Measurements from ENCODE around the gene MN1.

Gene MN1

DNA sequence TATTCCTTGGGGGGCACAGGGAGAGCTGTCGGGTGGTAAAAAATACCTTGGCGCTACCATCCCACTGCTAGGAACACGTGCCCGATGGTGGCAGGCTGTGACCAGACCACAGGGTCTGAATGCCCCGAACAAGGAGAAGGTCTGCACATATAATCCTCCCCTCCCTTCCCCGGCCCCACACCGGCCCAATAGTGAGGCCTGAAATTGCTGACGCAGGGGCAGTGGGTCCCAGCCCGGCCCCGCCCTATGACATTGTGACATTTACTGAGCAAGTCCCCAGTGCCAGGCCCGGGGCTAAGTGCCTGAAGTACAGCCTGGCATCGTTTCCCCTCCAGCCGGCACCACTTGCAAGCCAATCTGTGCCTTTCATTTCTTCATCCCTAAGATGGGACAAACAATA, 19.5 kb downstream of the MN1 start:
- DNase-seq: no peak

DNA sequence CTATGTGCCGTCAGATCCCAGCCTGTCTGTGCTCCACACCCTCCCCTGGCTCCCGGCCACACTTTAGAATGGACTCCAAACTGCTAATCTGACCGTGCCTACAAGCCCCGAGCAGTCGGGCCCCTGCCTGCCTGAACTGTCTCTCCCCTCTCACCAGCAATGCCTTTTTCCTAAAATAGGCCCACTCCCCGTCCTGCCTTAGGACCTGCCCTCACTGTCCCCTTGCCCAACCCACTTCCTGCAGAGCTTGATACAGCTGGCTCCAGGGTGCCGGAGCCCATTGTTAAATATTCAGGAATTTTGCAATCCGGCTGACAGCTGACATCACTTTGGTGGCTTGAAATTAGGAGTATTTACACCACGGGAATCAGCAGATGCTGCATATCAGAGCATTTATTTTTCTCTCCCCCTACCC, 21.4 kb downstream of the MN1 start:
- DNase-seq: no peak

DNA sequence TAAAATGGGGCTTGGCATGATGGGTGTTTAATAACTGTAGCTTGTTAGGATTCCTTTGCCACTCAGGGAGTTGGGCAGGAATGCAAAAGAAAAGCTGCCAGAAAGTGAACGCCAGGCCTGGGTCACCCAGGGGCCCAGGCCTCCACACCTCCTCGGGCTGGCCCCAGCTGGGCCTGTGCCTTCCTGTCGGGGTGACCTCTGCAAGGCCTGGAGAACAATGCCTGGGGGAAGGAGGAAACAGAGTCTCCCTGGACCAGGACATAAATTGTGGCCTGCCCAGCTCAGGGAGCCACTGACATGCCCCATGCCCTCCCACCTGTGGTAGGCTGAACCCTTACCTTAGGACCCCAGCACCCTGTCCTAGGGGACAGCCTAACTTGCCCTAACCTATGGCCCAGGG, 21.9 kb downstream of the MN1 start:
- no peak for DNase-seq

DNA sequence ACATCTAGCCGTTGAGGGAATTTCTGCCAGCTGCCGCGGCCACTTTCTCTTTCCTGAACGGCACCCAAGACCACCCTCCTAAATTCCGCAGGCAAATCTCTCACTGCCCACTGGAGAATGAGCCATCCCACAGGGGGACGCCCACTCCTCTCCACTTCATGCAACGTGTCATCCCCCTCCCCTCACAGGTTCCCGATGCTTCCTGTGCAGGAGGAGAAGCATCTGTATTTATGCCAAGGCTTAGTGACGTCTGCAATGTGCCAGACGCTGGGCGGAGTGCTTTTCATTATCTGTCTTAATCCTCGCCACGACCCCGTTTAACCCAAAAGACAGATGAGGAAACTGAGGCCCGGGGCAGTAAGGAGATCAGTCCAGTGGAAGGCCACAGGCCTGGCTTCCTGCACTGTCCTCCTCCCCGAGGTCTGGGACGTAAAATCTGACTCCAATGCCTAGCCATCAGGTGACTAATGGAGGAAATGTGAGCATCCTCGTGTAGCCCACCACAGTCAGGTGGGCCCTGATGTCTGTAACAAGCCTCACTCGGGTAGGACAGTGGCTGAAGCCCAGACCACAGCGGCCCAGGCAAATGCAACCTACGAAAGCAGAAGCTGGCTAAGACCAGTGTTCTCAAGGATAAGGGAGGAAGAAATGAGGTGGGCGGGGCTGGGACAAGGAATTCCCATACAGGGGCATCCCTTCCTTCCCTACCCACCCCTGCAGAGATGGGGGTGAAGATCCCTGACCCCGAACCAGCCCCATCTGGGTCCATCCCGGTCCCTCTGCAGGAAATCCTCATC, 23.1 kb downstream of the MN1 start:
- no peak for DNase-seq

DNA sequence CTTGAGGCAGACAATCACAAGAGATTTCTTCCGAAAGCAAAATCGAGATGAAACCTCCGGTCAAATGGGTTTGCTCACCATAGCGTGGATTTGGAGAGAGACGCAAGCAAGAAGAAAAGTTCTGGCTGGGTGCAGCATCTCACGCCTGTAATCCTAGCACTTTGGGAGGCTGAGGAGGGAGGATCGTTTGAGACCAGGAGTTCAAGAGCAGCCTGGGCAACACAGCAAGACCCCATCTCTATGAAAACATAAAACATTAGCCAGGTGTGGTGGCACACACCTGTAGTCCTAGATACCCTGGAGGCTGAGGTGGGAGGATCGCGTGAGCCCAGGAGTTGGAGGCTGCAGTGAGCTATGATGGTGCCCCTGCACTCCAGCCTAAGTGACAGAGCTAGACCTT, 24.4 kb downstream of the MN1 start:
- DNase-seq: no peak

DNA sequence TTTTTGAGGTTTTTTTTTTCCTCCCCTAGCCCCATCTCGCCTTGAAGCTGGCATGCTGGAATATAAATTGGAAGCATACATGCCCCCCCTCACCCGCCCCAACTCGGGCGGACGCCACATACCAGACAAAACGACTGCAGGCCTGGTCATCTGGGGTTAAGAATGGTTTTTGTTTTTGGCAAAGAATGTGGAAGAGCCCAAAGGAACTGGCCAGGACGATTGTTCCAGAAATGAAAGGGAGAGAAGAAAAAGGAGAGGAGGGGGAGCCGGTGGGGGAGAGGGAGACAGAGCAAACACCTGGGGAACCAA, 25.0 kb downstream of the MN1 start:
- DNase-seq: no peak

DNA sequence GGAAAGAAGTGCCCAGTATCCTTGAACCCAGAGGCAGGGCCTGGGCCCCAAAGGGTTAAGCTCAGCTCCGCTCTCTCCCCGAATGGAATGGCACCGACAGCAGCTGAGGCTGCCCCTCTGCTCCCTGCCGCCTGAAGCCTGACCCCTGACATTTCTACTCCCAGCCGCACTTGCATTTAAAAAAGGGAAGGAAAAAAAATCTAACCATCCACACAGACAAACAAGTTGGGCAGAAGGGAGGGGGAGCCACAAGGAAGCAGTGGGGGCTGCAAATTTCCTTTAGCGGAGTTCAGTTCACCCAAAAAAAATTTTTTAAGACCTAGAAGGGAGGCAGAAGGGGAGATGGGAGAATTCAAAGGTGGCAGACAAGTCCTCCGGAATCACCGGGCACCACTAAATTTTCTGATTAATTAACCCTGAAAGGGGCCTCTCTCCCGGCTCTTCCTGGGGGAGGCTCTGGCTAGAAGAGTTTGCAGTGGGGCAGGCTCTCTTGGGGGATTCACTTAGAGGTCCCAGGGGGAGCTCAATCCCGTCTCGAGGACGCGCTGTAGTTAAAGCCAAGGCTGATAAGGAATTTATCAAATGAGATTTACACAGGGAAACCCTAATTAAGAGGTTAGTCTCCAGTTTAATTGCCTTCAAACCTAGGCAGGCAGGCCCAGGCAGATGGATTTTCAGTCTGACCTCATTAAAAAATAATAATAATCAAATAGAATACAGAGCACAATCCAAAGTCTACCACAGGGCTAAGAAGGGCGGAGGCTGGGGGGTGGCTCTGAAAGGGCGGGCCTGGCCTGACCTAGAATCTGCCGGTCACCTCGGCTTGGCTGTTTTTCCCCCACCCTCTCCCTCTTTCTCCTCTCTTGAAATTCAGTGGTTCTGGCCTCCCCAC, 25.6 kb downstream of the MN1 start:
- no peak for DNase-seq

DNA sequence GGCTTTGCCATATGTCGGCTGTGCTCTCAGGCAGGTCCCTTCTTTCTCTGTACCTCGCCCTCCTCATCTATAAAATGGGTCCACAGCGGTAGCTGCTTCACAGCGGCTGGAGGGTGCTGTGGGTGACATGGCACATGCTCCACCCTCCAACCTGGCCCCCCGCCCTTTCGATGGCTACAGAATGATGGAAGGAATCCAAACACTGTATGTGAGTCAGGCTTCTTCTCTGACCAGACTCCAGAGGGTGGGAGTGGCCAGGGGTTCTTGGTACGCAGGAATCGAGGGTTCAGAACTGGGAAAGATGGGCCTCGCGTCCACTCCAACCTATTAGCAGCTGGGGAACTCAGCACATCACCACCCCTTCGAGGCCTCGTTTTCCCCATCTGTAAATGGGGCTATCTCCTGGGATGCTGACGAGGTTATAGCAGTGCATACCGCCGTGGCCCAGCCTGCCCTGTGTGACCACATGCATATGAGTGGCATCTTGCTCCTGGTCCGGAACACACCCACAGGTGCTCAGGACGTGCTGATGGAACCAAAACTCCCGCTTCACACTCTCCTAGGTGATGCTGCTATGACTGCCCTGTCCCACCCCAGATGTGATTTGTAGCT, 26.4 kb downstream of the MN1 start:
- no peak for DNase-seq

DNA sequence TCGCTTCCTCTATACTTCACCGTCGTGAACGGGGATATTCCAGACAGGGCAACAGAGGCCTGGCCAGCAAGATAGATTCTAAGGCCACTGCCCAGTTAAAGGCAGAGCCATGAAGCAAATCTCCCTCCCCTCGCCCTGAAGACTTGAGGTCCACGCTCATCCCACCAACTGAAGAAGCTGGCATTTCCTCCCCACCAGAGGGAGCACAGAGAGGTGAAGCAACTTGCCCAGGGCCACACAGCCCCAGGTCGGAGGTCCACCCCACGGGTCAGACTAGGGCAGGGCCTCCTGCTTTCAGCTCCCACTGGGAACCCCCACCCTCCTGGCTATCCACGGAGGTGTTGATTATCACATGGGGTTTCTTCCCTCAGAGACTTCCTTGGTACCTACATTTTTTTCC, 27.4 kb downstream of the MN1 start:
- DNase-seq: no peak

DNA sequence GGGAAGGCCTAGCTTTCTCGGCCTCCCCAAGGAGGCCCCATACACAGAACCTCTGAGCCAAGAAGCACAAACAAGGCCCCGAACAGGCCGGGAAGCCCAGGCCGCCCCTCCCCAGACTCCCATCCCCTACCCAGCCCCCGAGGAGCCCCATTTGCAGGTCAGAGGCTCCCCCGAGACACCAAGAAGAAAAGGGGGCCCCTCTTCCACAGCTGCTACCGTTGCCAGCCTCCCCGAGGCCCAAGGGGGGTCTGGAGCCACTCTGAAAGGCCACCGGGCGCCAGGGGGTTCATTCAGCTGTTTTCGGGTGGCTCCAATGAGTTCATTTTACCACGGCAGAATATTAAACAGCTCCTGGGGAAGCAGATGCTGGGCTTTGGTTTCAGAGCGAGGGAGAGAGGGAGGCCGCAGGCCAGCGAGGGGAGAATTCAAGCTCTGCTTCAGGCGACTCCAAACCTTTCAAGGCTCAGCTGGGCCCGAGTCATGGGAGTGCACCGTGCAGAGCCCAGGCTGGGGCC, 28.5 kb downstream of the MN1 start:
- no peak for DNase-seq

DNA sequence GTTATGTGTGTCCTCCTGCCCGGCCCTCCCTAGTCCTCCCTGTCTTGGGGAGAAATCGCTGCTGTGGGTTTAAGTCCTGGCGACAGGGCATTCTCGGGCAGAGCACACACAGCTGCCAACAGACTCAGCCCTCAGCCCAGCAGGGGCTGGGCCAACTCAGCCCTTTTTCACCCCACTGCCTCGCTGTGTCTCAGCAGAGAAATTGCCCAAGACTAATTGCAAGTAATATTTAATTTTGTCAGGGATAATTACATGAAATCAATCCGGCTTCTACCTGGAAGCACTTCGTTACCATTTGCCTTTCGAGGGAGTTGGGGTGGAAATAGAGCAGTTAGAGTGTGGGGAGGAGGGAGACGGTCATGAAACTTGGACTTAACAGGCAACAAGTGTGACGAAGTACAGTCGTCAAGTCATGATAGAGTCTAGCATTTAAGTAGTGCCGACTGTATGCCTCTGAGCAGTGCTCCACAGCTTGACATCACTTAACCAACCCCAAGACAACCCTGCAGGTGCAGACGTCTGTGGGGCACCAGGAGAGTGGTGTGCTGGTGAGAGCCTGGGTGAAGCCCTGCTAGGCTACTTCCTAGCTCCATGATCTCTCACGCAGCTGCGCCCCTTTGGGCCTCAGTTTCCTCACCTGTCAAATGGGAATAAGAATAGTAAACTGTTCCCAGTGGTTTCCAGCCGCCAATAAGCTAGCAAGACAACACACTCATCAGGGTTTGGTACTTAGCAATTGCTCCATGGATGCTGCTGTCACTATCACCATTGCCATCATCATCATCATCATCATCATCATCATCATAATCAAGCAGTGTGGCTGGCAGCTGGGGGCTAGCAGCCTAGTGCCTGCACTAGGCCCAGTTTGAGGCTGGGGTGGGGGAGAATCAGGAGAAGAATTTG, 29.2 kb downstream of the MN1 start:
- no peak for DNase-seq

DNA sequence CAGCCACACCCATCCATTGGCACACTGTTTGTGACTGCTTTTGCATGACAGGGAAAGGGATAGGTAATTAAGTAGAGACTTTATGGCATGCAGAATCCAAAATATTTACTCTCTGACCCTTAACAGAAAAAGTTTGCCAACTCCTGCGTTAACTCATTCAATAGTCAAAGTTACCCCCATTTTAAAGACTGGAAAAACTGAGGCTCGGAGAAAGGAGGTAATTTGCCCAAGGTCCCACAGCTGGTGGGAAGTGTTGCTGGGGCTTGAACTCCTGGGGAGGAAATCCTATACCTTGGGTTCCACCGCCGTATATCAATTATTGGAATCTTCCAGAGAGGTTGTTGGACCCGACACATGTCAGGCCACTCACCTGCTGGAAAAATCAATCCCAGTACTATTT, 29.9 kb downstream of the MN1 start:
- DNase-seq: no peak

DNA sequence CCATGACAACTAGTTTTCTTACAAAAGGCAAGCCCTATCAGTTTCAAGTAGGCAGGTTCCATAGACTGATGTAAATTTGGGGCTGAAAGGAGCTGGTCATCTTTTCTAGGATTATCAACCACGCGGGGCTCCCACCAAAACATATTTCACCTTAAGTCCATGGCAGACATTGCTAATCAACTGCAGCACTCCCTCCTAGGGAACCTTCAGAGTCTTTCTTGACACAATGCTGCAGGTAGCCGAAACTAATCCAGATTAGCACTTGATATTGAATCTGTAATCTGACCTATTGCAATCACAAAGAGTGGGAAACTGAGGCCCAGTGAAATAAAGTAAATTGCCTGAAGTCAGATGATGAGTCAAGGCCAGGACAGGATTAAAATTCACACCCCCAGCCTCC, 32.5 kb downstream of the MN1 start:
- DNase-seq: no peak

DNA sequence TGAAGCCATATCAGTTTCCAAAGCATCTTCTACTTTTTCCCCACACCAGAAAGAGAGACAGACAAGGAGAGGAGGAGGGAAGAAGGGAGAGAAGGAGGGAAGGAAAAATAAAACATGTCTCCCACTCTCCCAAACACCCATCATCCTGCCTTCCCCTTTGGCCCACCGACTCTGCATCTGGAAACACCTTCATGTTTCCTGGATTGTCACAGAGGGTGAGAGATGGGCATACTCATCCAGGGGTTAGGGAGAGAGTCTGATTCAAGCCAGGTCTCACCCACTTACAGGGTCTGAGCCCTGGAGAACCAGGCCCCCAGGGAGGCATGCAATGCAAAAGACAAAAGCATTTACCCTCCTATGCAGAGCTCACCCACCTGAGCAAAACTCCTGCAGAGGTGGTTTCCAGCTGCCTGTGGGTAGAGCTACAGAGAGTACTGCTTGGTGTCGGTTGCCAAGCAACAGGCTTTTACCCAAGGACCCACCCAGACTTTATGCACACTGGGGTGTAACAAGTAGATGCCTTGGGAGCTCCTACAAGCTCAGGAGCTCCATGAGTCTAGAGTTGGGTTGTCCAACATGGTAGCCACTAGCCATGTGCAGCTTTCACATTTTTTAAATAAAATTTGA, 33.4 kb downstream of the MN1 start:
- DNase-seq: no peak

DNA sequence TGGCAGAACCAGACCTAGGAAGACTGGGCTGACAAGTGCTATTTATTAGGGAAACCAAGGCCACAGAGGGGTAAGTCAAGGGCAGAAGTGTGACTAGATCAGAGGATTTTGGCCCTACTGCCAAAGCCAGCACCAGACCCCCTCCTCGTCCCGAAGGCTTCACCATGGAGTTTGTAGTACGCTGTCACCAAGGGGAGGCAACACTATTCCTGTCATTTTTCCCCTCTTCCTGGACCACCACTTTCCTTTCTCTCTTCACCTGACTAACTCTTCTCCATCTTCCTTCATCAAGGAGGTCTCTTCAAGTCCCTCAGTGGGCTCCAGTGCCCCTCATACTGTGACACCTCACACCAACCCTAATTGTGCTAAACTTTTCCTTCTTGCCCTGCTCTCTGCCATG, 34.9 kb downstream of the MN1 start:
- no peak for DNase-seq

DNA sequence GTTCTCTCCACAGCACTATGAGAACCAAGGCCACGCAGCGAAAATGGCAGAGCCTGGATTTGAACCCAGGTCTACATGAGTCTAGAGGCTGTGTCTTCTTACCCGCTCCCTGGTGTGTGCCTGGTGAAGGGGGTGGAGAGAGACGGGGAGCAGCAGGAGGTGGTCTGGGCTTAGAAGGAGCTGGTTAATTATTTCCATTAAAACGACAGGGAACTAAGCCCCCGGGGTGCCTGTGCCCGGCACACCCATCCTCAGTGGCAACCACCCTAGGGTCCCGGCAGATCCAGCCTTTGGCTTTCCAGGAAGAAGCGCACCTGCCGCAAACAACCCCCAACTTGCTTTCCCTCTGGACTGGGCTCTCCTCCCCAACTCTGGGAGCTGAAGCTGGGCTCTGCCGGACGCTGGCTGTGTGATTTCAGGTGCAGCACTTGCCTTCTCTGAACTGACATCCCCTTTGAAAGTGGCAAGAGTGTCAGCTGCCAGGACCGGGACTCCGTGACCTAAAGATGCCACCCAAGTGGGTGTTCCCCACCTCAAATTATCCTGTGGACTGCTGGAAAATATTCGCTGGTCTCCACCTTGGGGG, 35.8 kb downstream of the MN1 start:
- no peak for DNase-seq

DNA sequence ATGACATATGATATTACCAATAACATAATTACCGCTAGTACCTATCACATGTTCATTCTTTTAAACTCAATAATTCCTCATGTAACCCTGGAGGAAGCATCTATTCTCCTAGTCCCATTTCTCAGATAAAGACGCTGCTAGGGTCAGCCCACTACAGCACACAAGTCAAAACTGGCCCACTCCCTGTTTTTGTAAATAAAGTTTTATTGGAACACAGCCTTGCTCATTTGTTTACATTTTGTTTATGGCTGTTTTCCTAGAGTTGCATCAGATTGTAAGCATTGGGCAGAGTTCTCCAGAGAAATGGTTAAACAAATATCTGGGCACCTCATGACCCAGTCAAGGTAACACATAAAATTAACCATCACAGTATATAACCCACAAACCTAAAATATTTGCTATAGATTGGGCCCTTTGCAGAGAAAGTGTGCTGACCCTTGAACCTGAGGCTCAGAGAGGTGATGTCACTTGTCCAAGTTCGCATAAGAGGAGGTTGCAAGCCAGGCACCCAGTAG, 36.8 kb downstream of the MN1 start:
- no peak for DNase-seq

DNA sequence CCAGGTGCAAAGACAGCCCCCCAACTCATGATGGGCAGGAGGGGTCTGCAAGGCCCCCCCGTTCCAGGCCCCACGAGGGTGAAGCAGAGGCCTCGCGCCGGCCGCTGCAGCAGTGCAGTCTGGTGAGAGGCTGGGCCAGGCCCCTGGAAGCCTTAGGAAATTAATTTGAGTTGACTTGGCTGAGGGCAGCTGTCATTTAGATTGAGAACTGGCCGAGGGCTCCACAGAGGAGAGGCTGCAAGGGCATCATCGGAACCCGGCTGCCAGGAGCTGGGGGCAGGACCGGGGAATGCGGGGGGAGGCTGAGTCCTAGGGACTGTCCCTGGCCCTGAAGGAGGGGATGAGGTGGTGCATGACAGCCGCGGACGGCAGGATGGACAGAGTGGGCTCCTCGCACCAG, 39.9 kb downstream of the MN1 start:
- no peak for DNase-seq

DNA sequence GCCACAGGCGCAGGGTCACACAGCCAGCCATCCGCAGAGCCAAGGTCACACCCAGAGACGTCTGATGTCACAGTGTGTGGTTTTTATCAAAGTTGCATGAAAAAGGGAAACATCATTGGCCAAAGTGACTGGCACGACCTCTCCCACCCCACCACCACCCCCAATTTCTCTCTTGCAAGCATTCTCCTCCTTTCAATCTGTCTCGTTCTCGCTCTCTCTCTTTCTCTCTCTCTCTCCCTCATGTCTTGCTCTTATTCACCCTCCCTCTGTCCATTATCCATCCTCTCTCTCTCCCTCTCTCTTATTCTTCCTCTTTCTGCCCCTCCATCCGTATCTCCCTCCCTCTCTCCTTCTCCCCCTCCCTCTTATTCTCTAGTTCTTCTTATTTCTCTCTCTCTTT, 40.6 kb downstream of the MN1 start:
- DNase-seq: no peak

DNA sequence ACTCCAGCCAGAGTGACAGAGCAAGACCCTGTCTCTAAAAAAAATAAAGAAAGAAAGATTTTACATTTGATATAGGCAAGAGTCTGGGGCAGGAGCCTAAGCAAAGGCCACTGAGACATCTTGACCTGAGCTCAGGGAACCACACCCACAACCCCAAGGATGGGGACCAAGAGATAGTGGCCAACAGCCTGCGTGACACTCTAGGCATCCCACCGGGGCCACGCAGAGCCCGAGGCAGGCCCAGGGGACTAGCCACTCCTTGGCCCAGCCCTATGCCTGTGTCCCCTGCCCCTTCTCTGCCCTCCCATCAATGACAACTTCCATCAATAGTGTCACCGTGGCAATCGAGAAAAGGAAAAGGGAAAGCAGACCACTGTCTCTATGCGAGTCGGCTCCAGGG, 41.1 kb downstream of the MN1 start:
- no peak for DNase-seq

DNA sequence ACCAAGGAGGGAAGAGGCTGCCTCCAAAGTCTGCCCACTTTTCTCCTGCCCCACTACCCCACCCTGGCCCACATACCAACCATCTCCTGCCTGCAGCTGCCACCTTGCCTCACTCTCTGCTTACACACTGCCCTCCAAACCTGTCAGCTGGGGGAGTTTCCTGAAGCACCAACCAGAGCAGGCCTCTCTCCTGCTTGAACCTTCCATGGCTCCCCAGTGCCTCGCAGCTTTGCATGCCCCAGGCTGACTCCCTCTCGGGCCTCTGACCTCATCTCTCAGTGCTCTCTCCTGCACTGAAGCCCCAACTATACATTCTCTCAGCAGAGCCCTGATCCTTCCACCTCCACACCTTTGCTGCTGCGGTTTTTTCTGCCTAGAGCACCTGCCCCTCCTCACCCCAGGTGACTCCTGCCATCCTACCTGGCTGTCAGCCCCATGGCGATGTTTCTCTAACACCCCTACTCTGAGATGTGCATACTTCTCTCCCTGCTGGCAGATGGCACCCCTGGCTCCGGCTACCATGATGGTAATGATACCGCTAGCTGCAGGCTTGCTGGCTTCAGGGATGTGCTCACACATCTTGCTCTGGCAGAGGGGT, 43.5 kb downstream of the MN1 start:
- no peak for DNase-seq
